MM.1S (cell line): ENCODE measurements around the gene AGPAT3.

ENCODE experiments used
- DNase-seq: peaks from one replicate; pipeline ENCODE4 v3.0.0-alpha.2; 2015
- H2AFZ ChIP-seq: fragments of 300-600 bp; sonication (generic); 2 replicates; pipeline ENCODE4 v1.6.0; 2016; ENCODE audit warnings: antibody characterized with exemption, low read length
- H3F3A ChIP-seq: fragments of 300-600 bp; sonication (generic); 2 replicates; pipeline ENCODE4 v1.6.1; 2016; ENCODE audit warnings: mild to moderate bottlenecking, antibody characterized with exemption, low read length, moderate library complexity, mixed read lengths; ENCODE audit not compliant: insufficient read depth
- H3K27ac ChIP-seq: fragments of 300-600 bp; sonication (generic); 2 replicates; pipeline ENCODE4 v1.5.1; 2016; ENCODE audit warnings: mild to moderate bottlenecking, low read length
- H3K27me3 ChIP-seq: fragments of 300-600 bp; sonication (generic); replicated peaks from 2 replicates; pipeline ENCODE4 v1.6.0; 2016; ENCODE audit warnings: low read length; ENCODE audit not compliant: insufficient read depth
- H3K36me3 ChIP-seq: fragments of 300-600 bp; sonication (generic); replicated peaks from 2 replicates; pipeline ENCODE4 v1.6.1; 2016; ENCODE audit warnings: mild to moderate bottlenecking, low read length, mixed read lengths; ENCODE audit not compliant: insufficient read depth
- H3K4me1 ChIP-seq: fragments of 300-600 bp; sonication (generic); 2 replicates; pipeline ENCODE4 v1.6.1; 2016; ENCODE audit warnings: low read length, mixed read lengths
- H3K4me2 ChIP-seq: fragments of 300-600 bp; sonication (generic); 2 replicates; pipeline ENCODE4 v1.6.0; 2016; ENCODE audit warnings: low read depth, low read length
- H3K4me3 ChIP-seq: fragments of 300-600 bp; sonication (generic); 2 replicates; pipeline ENCODE4 v1.5.1; 2016; ENCODE audit warnings: low read length, mixed read lengths
- H3K79me2 ChIP-seq: fragments of 300-600 bp; sonication (generic); 2 replicates; pipeline ENCODE4 v1.6.1; 2016; ENCODE audit warnings: mixed run types, low read length, mixed read lengths
- H3K9ac ChIP-seq: fragments of 300-600 bp; sonication (generic); 2 replicates; pipeline ENCODE4 v1.6.1; 2016; ENCODE audit warnings: low read length, mixed read lengths
- H3K9me2 ChIP-seq: fragments of 300-600 bp; sonication (generic); replicated peaks from 2 replicates; pipeline ENCODE4 v1.6.1; 2016; ENCODE audit warnings: mild to moderate bottlenecking, low read length, mixed read lengths; ENCODE audit not compliant: insufficient read depth
- H3K9me3 ChIP-seq: fragments of 300-600 bp; sonication (generic); replicated peaks from 2 replicates; pipeline ENCODE4 v1.6.1; 2016; ENCODE audit warnings: mild to moderate bottlenecking, low read length, mixed read lengths; ENCODE audit not compliant: insufficient read depth
- H4K20me1 ChIP-seq: fragments of 300-600 bp; sonication (generic); 2 replicates; pipeline ENCODE4 v1.6.1; 2016; ENCODE audit warnings: mild to moderate bottlenecking, low read length, moderate library complexity, mixed read lengths; ENCODE audit not compliant: insufficient read depth
- CTCF ChIP-seq: fragments of 300-600 bp; sonication (generic); IDR thresholded peaks from 2 replicates; pipeline ENCODE4 v1.5.1; 2016; ENCODE audit warnings: antibody characterized with exemption, low read length, mixed read lengths
- EZH2 ChIP-seq: fragments of 300-600 bp; sonication (generic); optimal IDR thresholded peaks from 2 replicates; pipeline ENCODE3; 2017; ENCODE audit warnings: low read depth, mild to moderate bottlenecking, antibody characterized with exemption, low read length, mixed read lengths
- EZH2phosphoT487 ChIP-seq: fragments of 300-600 bp; sonication (generic); IDR thresholded peaks from 2 replicates; pipeline ENCODE4 v1.6.1; 2018; ENCODE audit warnings: antibody characterized with exemption, low read length

The AGPAT3 gene

DNA sequence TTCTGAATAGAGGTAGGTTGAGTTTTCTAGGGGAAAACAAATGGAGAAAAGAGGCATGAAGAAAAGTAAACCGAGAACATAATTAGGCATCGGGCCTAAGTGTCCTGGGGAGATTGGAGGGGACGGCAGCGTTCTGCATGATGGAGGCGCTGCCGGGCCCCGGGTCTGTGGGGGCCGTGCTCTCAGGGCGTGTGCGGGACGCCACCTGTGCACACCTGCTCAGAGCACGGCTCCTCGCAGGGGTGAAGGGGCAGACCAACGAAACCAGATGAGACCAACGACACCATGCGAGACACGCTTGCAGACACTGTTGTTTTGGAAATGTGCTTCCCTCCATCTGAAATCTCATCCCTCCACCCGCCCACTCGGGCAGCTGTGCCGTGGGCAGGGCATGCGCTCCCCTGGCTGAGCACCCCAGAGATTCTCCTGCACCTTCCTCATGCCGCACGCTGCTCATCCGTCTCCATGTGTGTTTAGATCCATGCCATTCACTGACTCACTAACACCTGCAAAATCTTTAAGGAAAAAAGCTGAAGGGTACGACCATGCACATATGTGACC, 118.9 kb downstream of the AGPAT3 start:
- H3K9ac ChIP-seq, result no peak overlapping the region

DNA sequence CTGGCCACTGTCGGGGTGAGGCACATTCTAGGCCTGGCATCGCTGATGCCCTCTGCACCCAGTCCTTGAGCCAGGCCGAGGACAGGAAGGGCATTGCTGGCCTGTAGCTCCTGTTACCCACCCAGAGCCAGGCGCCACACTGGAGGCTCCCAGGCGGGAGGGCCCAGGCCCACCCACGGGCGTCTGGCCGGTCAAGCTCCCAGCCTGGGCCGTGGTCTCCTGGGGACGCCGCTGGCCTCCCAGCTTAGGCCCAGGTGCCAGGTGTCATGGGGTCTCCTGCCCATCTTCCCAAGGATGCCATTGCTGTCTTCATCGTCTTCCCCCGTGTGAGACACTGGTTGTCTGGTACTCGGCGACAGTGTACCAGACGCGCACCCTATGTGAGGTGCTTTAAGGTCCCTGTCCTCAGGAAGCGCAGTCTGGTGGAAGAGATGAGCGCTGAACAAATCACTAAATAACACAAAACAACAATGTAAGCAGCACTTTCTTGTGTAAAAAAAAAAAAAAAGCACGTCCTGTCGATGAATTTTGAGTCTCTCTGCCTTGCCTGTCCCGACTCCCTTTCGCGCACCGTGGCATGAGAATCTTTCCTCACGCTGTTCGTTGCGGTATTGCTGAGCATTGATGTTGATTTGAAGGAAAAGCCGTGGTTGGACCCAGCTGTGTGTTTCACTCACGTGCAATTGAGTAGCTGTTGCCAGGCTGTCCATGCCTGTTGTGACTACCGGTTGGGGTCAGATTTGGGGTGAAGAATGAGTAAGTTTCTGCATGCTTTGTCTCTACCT, 120.1 kb downstream of the AGPAT3 start:
- H3K36me3 ChIP-seq, result no peaks in the 10 kb centered on the region
- no peak for DNase-seq
- no peaks in the 10 kb centered on the region for H3K4me1 ChIP-seq
- no peaks in the 10 kb centered on the region for H3K9me3 ChIP-seq
- no peak overlapping the region for H3K4me3 ChIP-seq
- no peak overlapping the region for H2AFZ ChIP-seq
- H3K27ac ChIP-seq, result no peak overlapping the region
- H3K4me2 ChIP-seq, result no peak overlapping the region
- no peak overlapping the region for H3K9ac ChIP-seq
- no peaks in the 10 kb centered on the region for H3K27me3 ChIP-seq
- H3K9me2 ChIP-seq, result no peaks in the 10 kb centered on the region
- TF ChIP-seq CTCF, result no peak
- H3F3A ChIP-seq, result peaks cover 5% of the 10 kb centered on the region
- H4K20me1 ChIP-seq, result no peaks in the 10 kb centered on the region
- H3K79me2 ChIP-seq, result no peaks in the 10 kb centered on the region

More for the DNA sequence above, 118.9 kb downstream of the AGPAT3 start:
- Histone ChIP-seq H3K9me3 (no peaks in the 10 kb centered on the region), H4K20me1 (no peaks in the 10 kb centered on the region), H3K4me1 (no peaks in the 10 kb centered on the region), H3K36me3 (no peaks in the 10 kb centered on the region), H2AFZ (no peak overlapping the region), H3K27ac (no peak overlapping the region), H3K4me3 (no peak overlapping the region), H3K27me3 (no peaks in the 10 kb centered on the region), H3K79me2 (no peaks in the 10 kb centered on the region), H3K4me2 (no peak overlapping the region), H3K9me2 (no peaks in the 10 kb centered on the region), H3F3A (peaks cover 5% of the 10 kb centered on the region)
- TF ChIP-seq EZH2phosphoT487 (no peak), CTCF (no peak)
- no peak for DNase-seq

GRCh38 chr21:43985690-43986251, 120.7 kb downstream of the AGPAT3 start:
- H3F3A ChIP-seq, result peaks cover 5% of the 10 kb centered on the region
- H3K9ac ChIP-seq, result no peak overlapping the region
- H2AFZ ChIP-seq, result no peak overlapping the region
- H3K36me3 ChIP-seq, result no peaks in the 10 kb centered on the region
- no peaks in the 10 kb centered on the region for H4K20me1 ChIP-seq
- no peak for DNase-seq
- TF ChIP-seq CTCF (no peak), EZH2phosphoT487 (no peak), EZH2 (no peak)
- H3K9me2 ChIP-seq, result no peaks in the 10 kb centered on the region
- no peak overlapping the region for H3K27ac ChIP-seq
- no peaks in the 10 kb centered on the region for H3K4me1 ChIP-seq
- no peaks in the 10 kb centered on the region for H3K9me3 ChIP-seq
- no peak overlapping the region for H3K4me2 ChIP-seq
- H3K27me3 ChIP-seq, result no peaks in the 10 kb centered on the region
- no peak overlapping the region for H3K4me3 ChIP-seq
- no peaks in the 10 kb centered on the region for H3K79me2 ChIP-seq
